Measurements from ENCODE around the gene NRG2.

GRCh38 chr5:139968547-139969261 lies 74.4 kb downstream of the NRG2 start:
- TF ChIP-seq CTCF (IDR thresholded peaks at IDR 0.05) (peak; percentile 100), POLR2A (IDR thresholded peaks at IDR 0.05) (no peak)
